Right ventricle myocardium superior (tissue), 1 donor: ENCODE measurements around the gene PKDREJ. TPM values are rescaled to one million over a fixed set of nuclear protein-coding genes. Genes with fewer than 3 reads are reported as not detected.

Experiments used
- ATAC-seq: fragments of 200-7000 bp; cut with Tn5 transposase; one replicate; pipeline ENCODE4 v1.9.1; 2020; ENCODE audit warnings: mild to moderate bottlenecking; ENCODE audit not compliant: poor library complexity
- DNase-seq: peaks from one replicate; pipeline ENCODE4 v3.0.0-alpha.2; 2020
- intact Hi-C: fragments of 100-400 bp; cut with DNase I; formaldehyde crosslinking; loops from one replicate; pipeline ENCODE4 v1.11.2; 2022
- total RNA-seq: library from RNA; stranded (reverse); fragmentation: NEBNext Ultra II Directional; extraction: Animal tissue kit (Norgen Biotek cat#: 25700); gene quantifications from one replicate; pipeline ENCODE4 v1.2.1, GENCODE V29; 2021
- donor health status: DM: no; HTN: yes; CAD: no; lungs with severe emphysema.

PKDREJ gene
- total RNA-seq, 1 donor from 2014 or later = 0.05 TPM

GRCh38 chr22:46246178-46246577, 17.0 kb downstream of the PKDREJ start:
- no peak for ATAC-seq
- DNase-seq = no peak
- intact Hi-C loops = loop anchor here (5.0 kb wide), 1 partner anchor 94 kb away; the partner anchor contains the start of gene PPARA

GRCh38 chr22:46245511-46245910, 17.6 kb downstream of the PKDREJ start:
- ATAC-seq = peak; percentile 50
- peak; percentile 86 for DNase-seq
- intact Hi-C loops = loop anchor here (5.0 kb wide), 1 partner anchor 93 kb away; the partner anchor contains the start of gene PPARA

GRCh38 chr22:46244771-46245170, 18.4 kb downstream of the PKDREJ start:
- intact Hi-C loops = loop anchor here (5.0 kb wide), 1 partner anchor 92 kb away; the partner anchor contains the start of gene PPARA
- no peak for ATAC-seq
- no peak for DNase-seq

- no peak for DNase-seq
- no peak for ATAC-seq
- intact Hi-C loops = no loop called here
Observed at GRCh38 chr22:46242076-46242475, 21.1 kb downstream of the PKDREJ start.

- intact Hi-C loops = no loop called here
- DNase-seq = no peak
- no peak for ATAC-seq
Observed at GRCh38 chr22:46241396-46242007, 21.6 kb downstream of the PKDREJ start.

- DNase-seq (no peak), ATAC-seq (no peak)
- intact Hi-C loops = no loop called here
Observed at GRCh38 chr22:46240907-46241306, 22.2 kb downstream of the PKDREJ start.

GRCh38 chr22:46240506-46240905, 22.6 kb downstream of the PKDREJ start:
- intact Hi-C loops = no loop called here
- no peak for DNase-seq

GRCh38 chr22:46240073-46240472, 23.1 kb downstream of the PKDREJ start:
- intact Hi-C loops = no loop called here
- DNase-seq (no peak), ATAC-seq (no peak)

More at GRCh38 chr22:46240506-46240905, 22.6 kb downstream of the PKDREJ start:
- no peak for ATAC-seq

- intact Hi-C loops = no loop called here
- DNase-seq = no peak
- ATAC-seq = no peak
Observed at GRCh38 chr22:46239261-46240048, 23.7 kb downstream of the PKDREJ start.

GRCh38 chr22:46238541-46238940, 24.6 kb downstream of the PKDREJ start:
- ATAC-seq = peak; percentile 47
- intact Hi-C loops = no loop called here
- DNase-seq = no peak

GRCh38 chr22:46237453-46238124, 25.6 kb downstream of the PKDREJ start:
- ATAC-seq = peak; percentile 55
- intact Hi-C loops = no loop called here

GRCh38 chr22:46234969-46235368, 28.2 kb downstream of the PKDREJ start:
- ATAC-seq = no peak
- intact Hi-C loops = no loop called here
- no peak for DNase-seq

More at GRCh38 chr22:46237453-46238124, 25.6 kb downstream of the PKDREJ start:
- peak; percentile 83 for DNase-seq

- ATAC-seq (peak; percentile 82), DNase-seq (peak; percentile 66)
- intact Hi-C loops = no loop called here
Observed at GRCh38 chr22:46233231-46233630, 29.9 kb downstream of the PKDREJ start.

- intact Hi-C loops = no loop called here
- DNase-seq (no peak), ATAC-seq (no peak)
Observed at GRCh38 chr22:46230262-46230901, 32.8 kb downstream of the PKDREJ start.

- no peak for DNase-seq
- ATAC-seq = no peak
Observed at GRCh38 chr22:46229701-46230100, 33.4 kb downstream of the PKDREJ start.

GRCh38 chr22:46226577-46226976, 36.6 kb downstream of the PKDREJ start:
- intact Hi-C loops = no loop called here
- ATAC-seq (no peak), DNase-seq (no peak)

More at GRCh38 chr22:46229701-46230100, 33.4 kb downstream of the PKDREJ start:
- intact Hi-C loops = no loop called here

- ATAC-seq (no peak), DNase-seq (no peak)
- intact Hi-C loops = no loop called here
Observed at GRCh38 chr22:46225631-46226030, 37.5 kb downstream of the PKDREJ start.

- no peak for ATAC-seq
- DNase-seq = no peak
- intact Hi-C loops = no loop called here
Observed at GRCh38 chr22:46224898-46225290, 38.2 kb downstream of the PKDREJ start.
